ENCODE data around the gene CNTN5. TPM values are rescaled to one million over a fixed set of nuclear protein-coding genes. Genes with fewer than 3 reads are reported as not detected.

The CNTN5 gene
- total RNA-seq, 2 donors from 2014 or later: 1.4 to 3.3 TPM

GRCh38 chr11:100010393-100010792, 989.6 kb downstream of the CNTN5 start:
- Histone ChIP-seq H3K36me3 (ENCODE audit: control insufficient read depth, insufficient read depth, low read length) (no peaks in the 10 kb centered on the region), H3K27me3 (ENCODE audit: control insufficient read depth, insufficient read depth, low read length, poor library complexity, severe bottlenecking) (no peaks in the 10 kb centered on the region), H3K27ac (ENCODE audit: low read depth, low read length) (no peak overlapping the region), H3K4me1 (ENCODE audit: control insufficient read depth, insufficient read depth, low read length) (no peaks in the 10 kb centered on the region), H3K4me3 (ENCODE audit: low read length) (no peak overlapping the region), H3K9me3 (ENCODE audit: control insufficient read depth, low read length) (no peaks in the 10 kb centered on the region), H3K9ac (ENCODE audit: extremely low read depth, low read length, poor library complexity, severe bottlenecking) (no peak overlapping the region)
- Mint-ChIP-seq H3K4me1 (peaks cover 18% of the 10 kb centered on the region), H3K4me3 (no peak overlapping the region), H3K36me3 (ENCODE audit: low read depth) (no peaks in the 10 kb centered on the region), H3K9me3 (no peaks in the 10 kb centered on the region), H3K27me3 (ENCODE audit: insufficient read depth) (no peaks in the 10 kb centered on the region), H3K27ac (no peak overlapping the region)
- DNase-seq: peak; percentile 77
- 85 to 100% methylated on average over 1 to 3 of the region's 3 CpGs for WGBS, 2 experiments (ENCODE audit: insufficient coverage in 1 of 2, insufficient read length in 1 of 2)
- peak; percentile 64 for TF ChIP-seq CTCF (conservative IDR thresholded peaks at IDR 0.05)

GRCh38 chr11:100011697-100012096, 990.9 kb downstream of the CNTN5 start:
- no peak overlapping the region for H3K4me3 ChIP-seq (ENCODE audit: low read length)
- Mint-ChIP-seq H3K36me3 (ENCODE audit: low read depth) (no peaks in the 10 kb centered on the region), H3K4me3 (no peak overlapping the region), H3K4me1 (peaks cover 18% of the 10 kb centered on the region), H3K27ac (no peak overlapping the region), H3K9me3 (no peaks in the 10 kb centered on the region), H3K27me3 (ENCODE audit: insufficient read depth) (no peaks in the 10 kb centered on the region)
- no peak overlapping the region for H3K9ac ChIP-seq (ENCODE audit: extremely low read depth, low read length, poor library complexity, severe bottlenecking)
- H3K9me3 ChIP-seq (ENCODE audit: control insufficient read depth, low read length): no peaks in the 10 kb centered on the region
- 85% methylated on average over 1 of the region's 1 CpG; no CpG with 5 or more reads in 1 of the 2 experiments for WGBS, 2 experiments (ENCODE audit: insufficient coverage in 1 of 2, insufficient read length in 1 of 2)
- no peak overlapping the region for H3K27ac ChIP-seq (ENCODE audit: low read depth, low read length)
- DNase-seq: no peak
- no peaks in the 10 kb centered on the region for H3K36me3 ChIP-seq (ENCODE audit: control insufficient read depth, insufficient read depth, low read length)
- no peaks in the 10 kb centered on the region for H3K27me3 ChIP-seq (ENCODE audit: control insufficient read depth, insufficient read depth, low read length, poor library complexity, severe bottlenecking)
- no peak for TF ChIP-seq CTCF (conservative IDR thresholded peaks at IDR 0.05)
- H3K4me1 ChIP-seq (ENCODE audit: control insufficient read depth, insufficient read depth, low read length): no peaks in the 10 kb centered on the region

DNA sequence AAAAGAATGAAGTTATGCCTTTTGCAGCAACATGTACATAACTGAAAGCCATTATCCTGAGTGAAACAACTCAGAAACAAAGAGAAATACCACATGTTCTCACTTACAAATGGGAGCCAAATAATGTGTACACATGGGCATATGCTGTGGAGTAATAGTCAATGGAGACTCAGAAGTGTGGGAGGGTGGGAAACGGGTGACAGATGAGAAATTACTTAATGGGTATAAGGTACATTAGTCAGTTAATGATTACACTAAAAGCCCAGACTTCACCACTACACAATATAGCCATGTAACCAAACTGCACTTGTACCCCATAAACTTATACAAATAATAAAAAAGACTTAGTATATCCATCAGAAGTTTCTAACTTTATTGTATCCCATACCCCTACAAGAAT, 992.3 kb downstream of the CNTN5 start:
- no CpG with 5 or more reads among the region's 1 CpG for WGBS, 2 experiments (ENCODE audit: insufficient coverage in 1 of 2, insufficient read length in 1 of 2)
- H3K9me3 Mint-ChIP-seq: no peaks in the 10 kb centered on the region
- peaks cover 18% of the 10 kb centered on the region for H3K4me1 Mint-ChIP-seq
- no peaks in the 10 kb centered on the region for H3K4me1 ChIP-seq (ENCODE audit: control insufficient read depth, insufficient read depth, low read length)
- H3K4me3 ChIP-seq (ENCODE audit: low read length): no peak overlapping the region
- H3K9me3 ChIP-seq (ENCODE audit: control insufficient read depth, low read length): no peaks in the 10 kb centered on the region
- no peaks in the 10 kb centered on the region for H3K36me3 ChIP-seq (ENCODE audit: control insufficient read depth, insufficient read depth, low read length)
- H3K27ac ChIP-seq (ENCODE audit: low read depth, low read length): no peak overlapping the region
- no peaks in the 10 kb centered on the region for H3K36me3 Mint-ChIP-seq (ENCODE audit: low read depth)
- no peak overlapping the region for H3K9ac ChIP-seq (ENCODE audit: extremely low read depth, low read length, poor library complexity, severe bottlenecking)
- no peak for DNase-seq
- no peak for TF ChIP-seq CTCF (conservative IDR thresholded peaks at IDR 0.05)
- H3K27ac Mint-ChIP-seq: no peak overlapping the region
- H3K27me3 ChIP-seq (ENCODE audit: control insufficient read depth, insufficient read depth, low read length, poor library complexity, severe bottlenecking): no peaks in the 10 kb centered on the region
- H3K4me3 Mint-ChIP-seq: no peak overlapping the region
- no peaks in the 10 kb centered on the region for H3K27me3 Mint-ChIP-seq (ENCODE audit: insufficient read depth)
